SIG-M5 treated with dmso at 0.1 percent for 504 hours (cell line): ENCODE data around the gene CLEC18B.
"Not testable (repeated sequence)": the region's sequence is repeated elsewhere in the genome, so short reads cannot be mapped to it uniquely, and the experiment has no call there.

ENCODE experiments used
- DNase-seq: peaks from one replicate; lab custom pipeline; 2025; ENCODE audit not compliant: unreplicated experiment; lab: John Stamatoyannopoulos, UW

Gene CLEC18B

DNA sequence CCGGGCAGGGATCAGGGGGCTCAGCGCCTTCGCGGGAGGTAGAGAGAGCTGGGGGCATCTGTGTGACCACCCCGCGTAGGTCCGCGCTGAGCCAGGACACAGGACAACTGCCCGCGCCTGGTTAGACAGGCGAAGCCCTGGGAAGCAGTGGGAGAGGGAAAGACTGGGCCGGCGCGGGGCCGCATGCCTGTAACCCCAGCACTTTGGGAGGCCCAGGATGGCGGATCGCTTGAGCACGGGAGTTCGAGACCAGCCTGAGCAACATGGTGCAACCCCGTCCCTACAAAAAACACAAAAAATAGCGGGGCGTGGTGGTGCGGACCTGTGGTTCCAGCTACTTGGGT, 13.9 kb downstream of the CLEC18B start:
- not testable (repeated sequence) for DNase-seq

DNA sequence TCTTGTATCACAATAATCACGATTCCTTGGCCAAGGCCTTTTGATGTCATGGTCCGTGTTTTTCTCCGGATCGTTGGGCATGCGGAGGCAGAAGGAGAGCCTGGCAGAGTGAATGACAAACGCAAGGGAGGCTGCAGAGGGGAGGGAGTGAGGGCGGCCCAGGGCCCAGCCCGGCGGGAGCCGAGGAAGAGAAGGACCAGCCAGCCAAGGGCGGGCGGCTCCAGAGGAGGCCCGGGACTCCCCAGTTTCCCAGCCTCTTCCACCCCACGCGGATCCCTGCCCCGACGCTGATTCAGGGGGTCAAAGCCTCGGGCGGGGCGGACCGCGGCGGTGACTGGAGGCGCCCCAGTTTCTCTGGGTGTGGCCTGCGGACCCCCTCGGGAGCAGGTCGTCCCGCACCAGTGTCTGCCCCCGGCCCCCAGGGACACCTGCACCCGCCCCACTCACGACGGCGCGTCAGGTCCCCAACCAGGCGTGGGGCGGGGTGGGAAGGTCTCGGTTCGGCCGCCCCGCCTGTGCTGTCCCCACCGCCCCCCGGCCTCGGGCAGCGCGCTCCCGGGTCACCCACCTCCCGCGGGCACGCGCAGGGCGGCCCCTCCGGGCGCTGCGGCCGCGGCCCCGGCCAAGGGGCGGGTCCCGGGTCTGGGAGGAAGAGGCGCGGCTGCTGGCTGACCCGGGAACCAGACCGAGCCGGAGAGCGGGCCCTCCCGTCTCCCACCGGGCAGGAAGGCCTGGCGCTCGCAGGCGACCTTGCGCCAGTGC, 14.5 kb downstream of the CLEC18B start:
- DNase-seq: not testable (repeated sequence)

DNA sequence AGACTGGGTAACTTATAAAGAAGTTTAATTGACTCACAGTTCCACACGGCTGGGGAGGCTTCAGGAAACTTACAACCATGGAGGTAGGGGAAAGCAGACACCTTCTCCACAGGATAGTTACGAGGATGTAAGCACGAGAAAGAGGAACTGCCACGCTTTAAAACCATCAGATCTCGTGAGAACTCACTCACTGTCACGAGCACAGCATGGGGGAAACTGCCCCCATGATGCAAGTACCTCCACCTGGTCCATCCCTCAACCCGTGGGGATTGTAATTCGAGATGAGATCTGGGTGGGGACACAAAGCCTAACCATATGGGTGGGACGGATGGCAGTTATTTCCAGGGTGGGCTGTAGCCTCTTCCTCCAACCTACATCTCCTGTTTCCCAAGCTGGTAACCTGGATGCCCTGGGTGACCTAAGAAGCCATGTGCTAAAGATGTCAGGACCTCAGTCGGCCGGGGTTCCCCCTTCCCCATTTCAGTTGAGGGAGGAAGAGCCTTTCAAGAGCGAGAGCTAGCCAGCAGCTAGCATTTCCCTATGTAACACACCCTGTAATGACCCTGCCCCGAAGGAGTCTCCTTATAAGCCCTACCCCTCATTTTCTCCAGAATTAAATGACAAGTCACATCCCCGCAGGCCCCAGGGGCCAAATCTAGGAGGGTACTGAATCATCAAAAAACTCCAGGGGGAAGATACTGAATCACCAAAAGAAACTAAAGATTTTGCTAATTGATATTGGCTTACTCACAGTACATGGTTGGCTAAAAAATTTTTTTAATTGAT, 16.9 kb downstream of the CLEC18B start:
- DNase-seq: not testable (repeated sequence)

DNA sequence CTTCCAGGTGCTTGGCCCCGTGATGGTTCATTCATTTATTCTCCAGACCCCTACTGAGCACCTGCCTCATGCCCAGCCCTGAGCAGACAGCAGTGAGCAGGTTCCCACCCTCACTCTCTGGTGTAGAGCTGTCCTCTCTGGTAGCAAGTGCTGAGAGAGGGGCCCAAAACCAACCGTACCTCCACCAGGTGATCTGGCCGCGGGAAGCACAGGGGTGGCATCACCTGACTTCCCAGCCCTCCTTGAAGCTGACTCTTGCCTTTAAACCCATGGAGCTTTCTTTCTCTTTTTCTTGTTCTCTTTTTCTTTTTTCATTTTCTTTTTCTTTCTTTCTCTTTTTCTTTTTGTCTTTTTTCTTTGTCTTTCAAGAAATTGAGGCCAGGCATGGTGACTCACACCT, 21.0 kb downstream of the CLEC18B start:
- not testable (repeated sequence) for DNase-seq

DNA sequence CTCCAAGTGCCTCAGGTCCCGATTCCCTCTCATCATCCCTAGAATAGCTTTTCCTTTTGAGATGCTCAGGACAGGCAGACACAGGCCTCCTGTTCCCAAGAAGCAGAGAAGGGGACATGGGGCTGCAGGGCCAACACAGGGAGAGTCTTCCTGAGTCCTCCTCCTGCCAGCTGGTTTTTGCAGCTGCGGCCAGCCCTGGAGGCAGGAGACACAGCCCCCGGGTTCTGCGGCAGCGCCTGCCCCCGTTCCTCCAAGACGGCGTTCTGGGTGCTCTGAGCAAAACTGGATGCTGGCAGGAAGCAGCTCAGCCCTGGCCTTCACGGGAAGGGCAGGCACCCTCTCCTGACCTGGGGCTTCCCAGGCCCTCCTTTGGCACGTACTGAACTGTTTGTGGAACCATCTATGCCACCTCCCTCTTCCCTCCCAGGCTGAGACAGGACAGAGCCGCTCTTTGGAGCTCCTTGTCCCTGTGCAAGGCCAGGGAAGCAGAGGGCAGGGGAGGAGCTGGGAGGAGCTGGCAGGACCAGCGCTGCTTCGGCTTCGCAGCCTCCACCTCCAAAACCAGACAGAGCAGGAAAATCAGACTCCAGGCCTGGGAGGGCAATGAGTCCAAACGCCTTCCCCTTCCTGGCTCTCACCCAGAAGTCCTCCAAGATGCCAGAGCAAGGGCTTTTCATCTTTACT, 22.9 kb downstream of the CLEC18B start:
- DNase-seq: not testable (repeated sequence)

DNA sequence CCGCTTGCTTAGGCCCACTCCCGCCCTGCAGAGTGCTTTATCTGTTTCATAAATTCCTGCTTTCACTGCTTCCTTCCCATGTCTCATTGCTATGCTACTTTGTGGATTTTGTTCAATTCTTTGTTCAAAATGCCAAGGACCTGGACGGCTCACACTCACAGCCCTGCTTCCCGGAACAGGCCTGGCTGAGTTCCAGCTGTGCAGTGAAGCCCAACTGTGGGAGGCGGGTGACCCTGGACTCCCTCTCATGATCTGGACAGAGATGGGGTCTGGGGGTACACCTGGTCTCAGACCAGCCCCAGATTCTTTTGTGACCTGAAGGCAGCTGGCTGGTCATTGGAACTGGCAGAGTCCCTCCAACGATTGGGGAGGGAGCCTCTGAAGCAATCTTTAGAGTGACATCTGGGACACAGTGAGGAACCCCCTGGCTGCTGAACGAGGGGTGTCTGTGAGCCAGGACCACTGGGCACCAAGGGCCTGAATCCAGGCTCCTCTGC, 24.7 kb downstream of the CLEC18B start:
- not testable (repeated sequence) for DNase-seq

DNA sequence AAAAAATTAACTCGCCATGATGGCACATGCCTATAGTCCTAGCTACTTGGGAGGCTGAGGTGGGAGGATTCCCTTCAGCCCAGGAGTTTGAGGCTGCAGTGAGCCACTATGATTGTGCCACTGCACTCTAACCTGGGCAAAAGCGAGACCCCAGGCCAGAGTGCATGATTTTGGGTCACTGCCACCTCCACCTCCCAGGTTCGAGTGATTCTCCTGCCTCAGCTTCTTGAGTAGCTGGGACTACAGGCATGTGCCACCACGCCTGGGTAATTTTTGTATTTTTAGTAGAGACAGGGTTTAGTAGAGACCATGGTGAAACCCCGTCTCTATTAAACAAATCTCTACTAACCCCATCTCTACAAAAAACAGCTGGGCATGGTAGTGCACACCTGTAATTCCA, 26.7 kb downstream of the CLEC18B start:
- not testable (repeated sequence) for DNase-seq

DNA sequence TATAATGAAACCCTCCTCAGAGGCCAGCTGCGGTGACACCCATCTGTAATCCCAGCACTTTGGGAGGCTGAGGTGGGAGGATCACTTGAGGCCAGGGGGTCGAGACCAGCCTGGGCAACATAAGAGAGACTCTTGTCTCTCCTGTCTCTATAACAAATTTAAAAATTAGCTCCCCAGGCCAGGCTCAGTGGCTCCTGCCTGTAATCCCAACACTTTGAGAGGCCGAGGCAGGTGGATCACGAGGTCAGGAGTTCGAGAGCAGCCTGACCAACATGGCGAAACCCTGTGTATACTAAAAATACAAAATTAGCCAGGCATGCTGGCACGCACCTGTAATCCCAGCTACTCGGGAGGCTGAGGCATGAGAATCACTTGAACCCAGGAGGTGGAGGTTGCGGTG, 27.1 kb downstream of the CLEC18B start:
- not testable (repeated sequence) for DNase-seq

DNA sequence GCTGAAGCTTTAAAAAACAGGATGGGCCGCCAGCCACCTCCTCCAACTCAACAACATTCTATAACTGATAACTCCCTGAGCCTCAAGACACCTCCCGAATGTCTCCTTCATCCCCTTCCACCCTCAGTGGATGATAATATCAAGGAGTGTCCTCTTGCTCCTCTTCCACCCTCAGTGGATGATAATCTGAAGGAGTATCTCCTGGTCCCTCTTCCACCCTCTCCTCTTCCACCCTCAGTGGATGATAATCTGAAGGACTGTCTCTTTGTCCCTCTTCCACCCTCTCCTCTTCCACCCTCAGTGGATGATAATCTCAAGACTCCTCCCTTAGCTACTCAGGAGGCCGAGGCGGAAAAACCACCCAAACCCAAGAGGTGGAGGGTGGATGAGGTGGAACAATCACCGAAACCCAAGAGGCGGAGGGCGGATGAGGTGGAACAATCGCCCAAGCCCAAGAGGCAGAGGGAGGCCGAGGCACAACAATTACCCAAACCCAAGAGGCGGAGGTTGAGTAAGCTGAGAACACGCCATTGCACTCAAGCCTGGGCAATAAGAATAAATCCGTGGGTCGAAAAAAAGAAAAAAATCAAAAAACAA, 29.7 kb downstream of the CLEC18B start:
- DNase-seq: not testable (repeated sequence)

DNA sequence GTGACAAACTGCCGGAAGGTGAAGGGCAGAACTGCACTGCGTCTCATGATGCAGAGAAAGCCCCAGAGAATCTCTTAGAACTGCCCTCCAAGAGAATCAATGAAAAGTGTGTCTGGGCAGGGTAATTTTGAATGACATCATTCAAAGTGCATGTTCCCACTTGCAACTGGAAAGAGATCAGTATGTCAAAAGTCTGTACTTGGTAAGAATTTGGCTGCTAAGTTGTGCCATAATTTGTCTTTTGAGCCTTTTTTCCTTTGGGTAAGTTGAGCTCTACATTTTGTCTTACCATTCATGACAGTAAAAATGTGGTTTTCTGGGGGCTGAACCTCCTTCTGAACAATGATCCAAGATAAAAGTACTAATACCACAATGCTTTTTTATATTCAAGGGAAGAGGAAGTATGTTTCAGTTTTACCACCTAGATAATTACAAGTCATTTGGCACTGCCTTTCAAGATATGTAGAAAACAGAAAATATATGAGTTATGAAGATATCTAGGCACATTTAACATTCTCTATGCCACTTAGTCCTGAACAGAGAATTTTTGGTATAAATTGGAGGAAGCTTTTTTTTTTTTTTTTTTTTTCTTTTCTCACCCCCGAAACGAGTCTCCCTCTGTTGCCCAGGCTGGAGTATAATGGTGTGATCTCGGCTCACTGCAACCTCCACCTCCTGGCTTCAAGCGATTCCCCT, 38.8 kb downstream of the CLEC18B start:
- DNase-seq: not testable (repeated sequence)

DNA sequence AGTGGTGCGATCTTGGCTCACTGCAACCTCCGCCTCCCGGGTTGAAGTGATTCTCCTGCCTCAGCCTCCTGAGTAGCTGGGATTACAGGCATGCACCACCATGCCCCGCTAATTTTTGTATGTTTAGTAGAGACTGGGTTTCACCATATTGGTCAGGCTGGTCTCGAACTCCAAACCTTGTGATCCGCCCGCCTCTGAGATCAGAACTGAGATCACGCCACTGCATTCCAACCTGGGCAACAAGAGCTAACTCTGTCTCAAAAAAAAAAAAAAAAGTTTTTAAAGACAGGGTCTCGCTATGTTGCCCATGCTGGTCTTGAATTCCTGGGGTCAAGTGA, 47.5 kb downstream of the CLEC18B start:
- not testable (repeated sequence) for DNase-seq

DNA sequence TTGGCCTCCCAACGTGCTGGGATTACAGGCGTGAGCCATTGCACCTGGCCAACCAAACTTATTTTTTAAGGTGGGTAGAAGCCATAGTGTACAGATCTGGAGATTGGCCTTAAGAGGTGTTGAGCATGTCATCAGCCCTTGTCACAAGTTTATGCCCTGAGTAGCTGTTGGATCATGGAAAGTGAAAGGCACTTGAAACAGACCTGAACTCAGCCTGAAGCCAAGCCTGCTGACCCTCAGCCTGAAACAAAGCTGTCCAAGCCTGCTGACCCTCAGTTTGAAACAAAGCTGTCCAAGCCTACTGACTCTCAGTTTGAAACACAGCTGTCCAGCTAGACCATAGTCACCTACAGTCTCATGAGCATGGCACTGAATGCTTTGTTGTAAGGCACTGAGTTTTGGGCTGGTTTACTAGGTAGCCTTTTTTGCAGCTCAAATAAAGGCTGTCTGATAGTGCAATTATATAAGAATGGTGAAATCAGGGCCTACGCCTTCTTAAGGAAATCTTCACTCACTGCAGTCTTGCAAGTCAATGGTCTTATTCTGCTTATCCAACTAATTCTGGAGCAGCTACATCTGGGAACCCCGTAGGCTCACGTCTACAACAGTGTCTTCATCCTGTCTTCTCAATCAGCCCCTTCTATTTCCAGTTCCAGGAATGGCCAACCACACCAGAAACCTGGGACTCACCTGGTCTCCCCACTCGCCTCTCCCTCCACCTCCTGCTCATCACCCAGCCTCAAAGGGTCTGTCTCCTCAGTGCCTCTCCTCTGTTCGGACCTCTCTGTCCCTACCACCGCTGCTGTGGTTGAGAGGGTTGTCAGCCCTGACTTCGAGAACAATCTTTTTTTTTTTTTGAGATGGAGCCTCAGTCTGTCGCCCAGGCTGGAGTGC, 48.1 kb downstream of the CLEC18B start:
- no peak for DNase-seq

DNA sequence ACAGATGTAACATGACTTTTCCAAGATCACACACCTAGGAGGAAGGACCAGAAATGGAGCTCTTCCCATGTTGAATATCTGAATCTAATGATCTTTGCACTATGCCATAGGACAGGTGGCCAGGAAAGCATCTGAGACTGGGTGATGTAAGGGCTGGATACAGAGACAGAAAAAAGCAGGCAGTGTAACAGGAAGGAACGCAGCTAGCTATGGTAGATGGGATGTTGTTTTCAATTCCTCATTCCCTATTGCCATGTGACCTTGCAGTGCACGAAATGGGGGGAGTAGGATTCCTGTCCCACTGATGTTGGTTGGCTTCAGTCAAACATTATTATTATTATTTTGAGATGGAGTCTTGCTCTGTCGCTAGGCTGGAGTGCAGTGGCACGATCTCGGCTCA, 48.9 kb downstream of the CLEC18B start:
- DNase-seq: no peak

DNA sequence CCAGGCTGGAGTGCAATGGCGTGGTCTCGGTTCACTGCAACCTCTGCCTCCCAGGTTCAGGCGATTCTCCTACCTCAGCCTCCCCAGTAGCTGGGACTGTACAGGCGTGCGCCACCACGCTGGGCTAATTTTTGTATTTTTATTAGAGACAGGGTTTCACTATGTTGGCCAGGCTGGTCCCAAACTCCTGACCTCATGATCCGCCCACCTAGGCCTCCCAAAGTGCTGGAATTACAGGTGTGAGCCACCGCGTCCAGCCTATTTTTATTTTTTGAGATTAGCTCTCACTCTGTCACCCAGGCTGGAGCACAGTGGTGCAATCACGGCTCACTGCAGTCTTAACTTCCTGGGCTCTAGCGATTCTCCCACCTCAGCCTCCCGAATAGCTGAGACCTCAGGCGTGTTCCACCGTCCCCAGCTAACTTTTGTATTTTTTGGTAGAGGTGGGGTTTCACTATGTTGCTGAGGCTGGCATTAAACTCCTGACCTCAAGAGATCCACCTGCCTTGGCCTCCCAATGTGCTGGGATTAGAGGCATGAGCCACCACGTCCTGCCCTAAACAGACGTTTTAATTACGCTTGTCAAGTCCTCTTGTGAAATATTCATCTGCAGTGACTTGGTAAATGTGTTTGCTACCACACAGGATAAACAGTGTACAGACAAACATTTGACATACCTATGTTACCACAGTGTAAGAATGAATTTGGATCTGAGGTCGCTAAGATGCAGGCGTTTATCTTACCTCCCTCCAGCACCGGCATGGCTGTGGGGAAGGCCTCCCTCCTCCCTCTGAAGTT, 50.7 kb downstream of the CLEC18B start:
- not testable (repeated sequence) for DNase-seq

DNA sequence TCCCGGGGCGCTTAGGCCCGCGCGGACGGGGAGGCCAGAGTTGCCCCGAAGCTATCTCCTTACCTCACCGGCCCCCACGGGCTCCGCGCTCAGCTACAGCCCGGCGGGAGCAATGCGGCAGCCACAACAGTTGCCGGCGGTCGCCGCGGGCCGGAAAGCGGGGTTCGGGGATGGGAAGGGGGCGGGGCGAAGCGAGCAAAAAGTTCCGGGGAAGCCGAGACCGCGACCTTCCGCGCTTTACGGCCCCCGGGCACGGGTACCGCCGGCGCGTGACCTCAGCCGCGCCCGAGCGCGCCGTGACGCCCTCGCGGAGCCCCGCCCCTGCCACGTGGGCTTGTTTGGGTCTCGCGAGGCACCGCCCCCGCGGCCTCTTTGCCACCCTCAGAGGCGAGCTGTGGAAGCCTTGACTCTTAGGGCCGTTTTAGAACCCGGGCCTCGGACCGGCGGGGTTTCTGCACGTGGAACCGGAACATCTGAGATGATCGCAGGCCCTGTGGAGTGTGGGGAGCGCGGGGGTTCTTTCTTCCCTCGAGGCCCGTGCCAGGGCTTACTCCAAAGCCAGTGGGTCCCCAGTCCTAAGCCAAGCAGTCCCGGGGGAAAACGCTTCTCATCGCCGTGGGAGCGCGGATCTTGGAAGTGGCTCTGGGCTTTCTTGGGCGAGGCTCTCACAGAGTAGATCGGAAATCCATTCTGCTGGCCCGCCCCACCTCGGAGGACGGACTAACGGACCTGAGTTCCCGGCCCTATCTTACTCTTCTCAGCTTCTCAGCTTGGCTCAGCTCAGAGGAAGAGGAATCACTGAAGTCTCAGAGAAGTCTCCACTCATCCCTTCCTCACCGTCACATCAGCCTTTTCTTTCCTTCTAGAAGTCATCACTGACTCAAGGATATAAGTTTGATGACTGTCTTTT, 53.0 kb downstream of the CLEC18B start:
- peak; percentile 82 for DNase-seq

DNA sequence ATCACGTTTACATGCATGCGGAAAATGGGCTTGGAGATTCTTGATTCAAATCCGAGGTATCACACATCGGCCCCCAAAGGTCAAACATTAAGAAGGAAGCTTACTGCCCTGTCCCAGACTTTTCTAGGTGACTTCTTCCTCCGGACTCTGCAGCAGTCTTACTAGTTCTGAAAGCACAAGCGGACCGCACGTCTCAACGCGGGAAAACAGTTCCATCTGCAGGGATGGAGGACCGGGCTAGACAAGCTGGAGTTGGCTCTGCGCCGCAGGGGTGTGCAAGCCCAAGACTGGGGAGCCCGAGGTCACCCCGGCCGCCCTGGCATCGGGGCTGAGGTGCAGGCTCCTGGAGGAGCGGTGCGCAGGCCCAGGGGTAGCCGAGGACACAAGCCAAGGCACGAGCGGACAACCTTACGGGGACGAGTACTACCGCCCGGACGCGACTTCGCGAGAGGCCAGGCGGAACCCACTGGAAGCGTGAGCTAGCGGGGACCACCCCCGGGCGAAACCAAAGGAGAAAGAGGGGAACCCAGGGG, 53.7 kb downstream of the CLEC18B start:
- peak; percentile 26 for DNase-seq
